ENCODE measurements around the gene WSB1. TPM values are rescaled to one million over a fixed set of nuclear protein-coding genes. Genes with fewer than 3 reads are reported as not detected.

WSB1 gene
- total and polyA plus RNA-seq, 9 of the 15 experiments (the other 6 are each of a cell fraction or from before 2014, with no cell fraction given): 22.8 to 229 (median 81.1) TPM

- TF ChIP-seq CTCFL (IDR thresholded peaks at IDR 0.05; ENCODE audit: borderline replicate concordance, insufficient read depth, low read depth, low read length, poor library complexity, severe bottlenecking) (no peak), HOMEZ (CRISPR knock-in tag; IDR thresholded peaks at IDR 0.05) (peak; percentile 55; the same call in 1 of the 2 replicates), MIER1 (IDR thresholded peaks at IDR 0.05; ENCODE audit: low read depth) (no peak), GABPA (tag; conservative IDR thresholded peaks at IDR 0.05; ENCODE audit: low read depth) (peak; percentile 43), TCF7 (IDR thresholded peaks at IDR 0.05; ENCODE audit: borderline replicate concordance) (no peak), ZNF551 (CRISPR knock-in tag; IDR thresholded peaks at IDR 0.05) (no peak), SMARCE1 (IDR thresholded peaks at IDR 0.05) (no peak), ZSCAN32 (CRISPR knock-in tag; IDR thresholded peaks at IDR 0.05) (no peak; the same call in 1 of the 2 replicates), ETS1 (conservative IDR thresholded peaks at IDR 0.05; ENCODE audit: control insufficient read depth, low read depth, low read length) (no peak), POLR2AphosphoS5 (IDR thresholded peaks at IDR 0.05; ENCODE audit: control insufficient read depth, insufficient read depth, low read depth, low read length) (no peak), ZBTB40 (IDR thresholded peaks at IDR 0.05) (peak; percentile 48), ZBTB40 (CRISPR knock-in tag; IDR thresholded peaks at IDR 0.05) (no peak)
Measured at GRCh38 chr17:27293359-27293897, 486 bp upstream of the WSB1 start (continued).
